Osteoblast (primary cell): ENCODE measurements around the gene VAMP5. TPM values are rescaled to one million over a fixed set of nuclear protein-coding genes. Genes with fewer than 3 reads are reported as not detected.

Source experiments
- DNase-seq: peaks from one replicate; pipeline ENCODE4 v3.0.0; 2011; ENCODE audit warnings: low spot score, mixed read lengths; ENCODE audit not compliant: insufficient read length; ENCODE audit errors: missing footprints
- H2AFZ ChIP-seq: 2 replicates; pipeline ENCODE4 v1.6.0; 2011; ENCODE audit warnings: mild to moderate bottlenecking, low read length
- H3K27ac ChIP-seq: 2 replicates; pipeline ENCODE4 v1.5.1; 2011; ENCODE audit warnings: mild to moderate bottlenecking, low read depth, low read length, moderate library complexity
- H3K27me3 ChIP-seq: 2 replicates; pipeline ENCODE4 v1.6.0; 2012; ENCODE audit warnings: mild to moderate bottlenecking, control low read depth, inconsistent platforms, low read length, moderate library complexity; ENCODE audit not compliant: insufficient read depth
- H3K36me3 ChIP-seq: 2 replicates; pipeline ENCODE4 v1.5.1; 2011; ENCODE audit warnings: mild to moderate bottlenecking, low read length, control low read depth, moderate library complexity; ENCODE audit not compliant: insufficient read depth
- H3K4me1 ChIP-seq: 2 replicates; pipeline ENCODE4 v1.5.1; 2011; ENCODE audit warnings: mild to moderate bottlenecking, low read length, control low read depth, moderate library complexity; ENCODE audit not compliant: insufficient read depth
- H3K4me2 ChIP-seq: 2 replicates; pipeline ENCODE4 v1.6.0; 2011; ENCODE audit warnings: mild to moderate bottlenecking, low read length; ENCODE audit not compliant: insufficient read depth
- H3K4me3 ChIP-seq: fragments of 200-600 bp; sonication (generic); 3 replicates; pipeline ENCODE4 v1.5.1; 2012; ENCODE audit warnings: mild to moderate bottlenecking, low read length, inconsistent platforms; ENCODE audit not compliant: insufficient read depth
- H3K79me2 ChIP-seq: 2 replicates; pipeline ENCODE4 v1.6.0; 2012; ENCODE audit warnings: mild to moderate bottlenecking, low read length, control low read depth, inconsistent platforms; ENCODE audit not compliant: insufficient read depth
- H3K9me3 ChIP-seq: 2 replicates; pipeline ENCODE4 v1.5.1; 2011; ENCODE audit warnings: low read depth, low read length, control low read depth
- H4K20me1 ChIP-seq: 2 replicates; pipeline ENCODE4 v1.6.0; 2012; ENCODE audit warnings: mild to moderate bottlenecking, low read length, control low read depth; ENCODE audit not compliant: insufficient read depth
- total RNA-seq: library from RNA; depleted of rRNA; stranded (reverse); fragments of >200 nt; gene quantifications from 2 replicates; pipeline ENCODE4 v1.2.3, GENCODE V29; 2012
- TF ChIP-seq, protein P1 (sequence below): IDR thresholded peaks from 2 replicates; pipeline ENCODE4 v1.5.1; 2011; ENCODE audit warnings: mild to moderate bottlenecking, low read depth, low read length, moderate library complexity; ENCODE audit errors: extremely low read depth

VAMP5 gene
- total RNA-seq, 1 donor: 27.1 TPM

DNA sequence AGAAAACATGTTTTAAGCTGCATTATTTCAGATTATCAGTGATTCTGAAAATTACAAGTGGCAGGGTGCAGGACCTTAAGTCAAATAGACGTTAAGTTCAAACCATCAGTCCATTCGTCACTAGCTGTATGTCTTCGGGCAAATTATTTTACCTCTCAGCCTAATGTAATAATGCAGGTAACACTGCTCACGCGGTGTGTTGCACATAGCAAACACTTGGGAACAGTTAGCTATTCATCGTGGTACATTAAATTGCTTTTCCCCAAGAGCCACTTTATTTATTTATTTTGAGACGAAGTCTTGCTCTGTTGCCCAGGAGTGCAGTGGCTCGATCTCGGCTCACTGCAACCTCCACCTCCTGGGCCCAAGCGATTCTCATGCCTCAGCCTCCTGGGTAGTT is 35.1 kb upstream of the VAMP5 start:
- Histone ChIP-seq H2AFZ (no peak overlapping the region), H3K4me1 (peaks cover 18% of the 10 kb centered on the region), H3K4me3 (no peak overlapping the region), H3K27ac (peak overlapping the region; percentile 50), H3K9me3 (no peaks in the 10 kb centered on the region), H3K27me3 (no peaks in the 10 kb centered on the region), H3K79me2 (no peaks in the 10 kb centered on the region), H4K20me1 (no peaks in the 10 kb centered on the region), H3K4me2 (no peak overlapping the region), H3K36me3 (peaks cover 55% of the 10 kb centered on the region)
- no peak for DNase-seq
- TF ChIP-seq, protein P1, sequence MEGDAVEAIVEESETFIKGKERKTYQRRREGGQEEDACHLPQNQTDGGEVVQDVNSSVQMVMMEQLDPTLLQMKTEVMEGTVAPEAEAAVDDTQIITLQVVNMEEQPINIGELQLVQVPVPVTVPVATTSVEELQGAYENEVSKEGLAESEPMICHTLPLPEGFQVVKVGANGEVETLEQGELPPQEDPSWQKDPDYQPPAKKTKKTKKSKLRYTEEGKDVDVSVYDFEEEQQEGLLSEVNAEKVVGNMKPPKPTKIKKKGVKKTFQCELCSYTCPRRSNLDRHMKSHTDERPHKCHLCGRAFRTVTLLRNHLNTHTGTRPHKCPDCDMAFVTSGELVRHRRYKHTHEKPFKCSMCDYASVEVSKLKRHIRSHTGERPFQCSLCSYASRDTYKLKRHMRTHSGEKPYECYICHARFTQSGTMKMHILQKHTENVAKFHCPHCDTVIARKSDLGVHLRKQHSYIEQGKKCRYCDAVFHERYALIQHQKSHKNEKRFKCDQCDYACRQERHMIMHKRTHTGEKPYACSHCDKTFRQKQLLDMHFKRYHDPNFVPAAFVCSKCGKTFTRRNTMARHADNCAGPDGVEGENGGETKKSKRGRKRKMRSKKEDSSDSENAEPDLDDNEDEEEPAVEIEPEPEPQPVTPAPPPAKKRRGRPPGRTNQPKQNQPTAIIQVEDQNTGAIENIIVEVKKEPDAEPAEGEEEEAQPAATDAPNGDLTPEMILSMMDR: no peak

DNA sequence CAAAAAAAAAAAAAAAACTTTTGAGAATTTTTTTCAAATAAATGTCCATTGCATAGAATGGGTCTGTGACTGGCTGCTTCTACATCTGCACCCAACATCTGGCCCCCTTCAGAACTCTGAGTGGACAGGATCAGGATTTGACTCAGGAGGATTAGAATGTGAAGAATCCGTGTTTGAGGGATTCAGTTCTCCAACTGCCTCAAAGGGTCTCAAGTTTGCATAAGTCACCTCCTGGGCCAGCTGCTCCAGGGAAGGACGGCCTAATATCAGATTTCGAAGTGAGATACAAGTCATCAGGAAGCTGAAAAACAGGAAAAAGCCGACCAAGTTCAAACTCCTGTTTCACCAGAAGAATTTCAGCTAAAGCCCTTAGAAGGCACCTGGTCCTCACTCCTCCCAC is 34.4 kb upstream of the VAMP5 start:
- Histone ChIP-seq H3K4me2 (peak overlapping the region; percentile 5), H3K9me3 (no peaks in the 10 kb centered on the region), H4K20me1 (no peaks in the 10 kb centered on the region), H3K27ac (peak overlapping the region; percentile 50), H3K27me3 (no peaks in the 10 kb centered on the region), H3K4me3 (no peak overlapping the region), H3K4me1 (peaks cover 18% of the 10 kb centered on the region), H3K36me3 (peaks cover 55% of the 10 kb centered on the region), H3K79me2 (no peaks in the 10 kb centered on the region), H2AFZ (no peak overlapping the region)
- TF ChIP-seq, protein P1: no peak
- peak; percentile 87 for DNase-seq

DNA sequence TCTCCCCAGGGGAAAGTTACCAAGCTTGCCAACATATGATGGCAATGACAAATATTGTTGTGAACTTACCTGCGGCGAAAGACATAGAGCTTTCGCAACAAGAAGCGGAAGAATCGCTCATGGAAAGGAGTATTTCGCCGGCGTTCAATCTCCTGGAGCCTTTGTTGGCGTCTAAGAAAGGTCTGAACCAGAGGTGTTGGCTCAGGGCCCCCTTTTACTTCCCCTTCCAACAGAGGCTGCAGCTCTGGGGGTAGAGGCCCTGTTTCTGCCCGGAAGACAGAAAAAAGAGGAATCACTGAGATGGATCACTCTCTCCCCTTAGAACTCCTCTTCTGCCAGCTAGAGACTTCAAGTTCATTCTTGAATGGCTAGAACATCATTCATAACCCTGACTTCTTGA is 33.7 kb upstream of the VAMP5 start:
- Histone ChIP-seq H3K9me3 (no peaks in the 10 kb centered on the region), H3K4me1 (peaks cover 18% of the 10 kb centered on the region), H3K27ac (peak overlapping the region; percentile 50), H2AFZ (no peak overlapping the region), H3K4me3 (no peak overlapping the region), H4K20me1 (no peaks in the 10 kb centered on the region), H3K27me3 (no peaks in the 10 kb centered on the region), H3K36me3 (peaks cover 55% of the 10 kb centered on the region), H3K79me2 (peaks cover 2% of the 10 kb centered on the region), H3K4me2 (peak overlapping the region; percentile 5)
- TF ChIP-seq, protein P1: no peak
- no peak for DNase-seq

- H3K4me3 ChIP-seq: no peak overlapping the region
- H3K27me3 ChIP-seq: no peaks in the 10 kb centered on the region
- H3K27ac ChIP-seq: no peak overlapping the region
- H4K20me1 ChIP-seq: no peaks in the 10 kb centered on the region
- peaks cover 18% of the 10 kb centered on the region for H3K4me1 ChIP-seq
- H3K4me2 ChIP-seq: no peak overlapping the region
- peak; percentile 86 for DNase-seq
- H2AFZ ChIP-seq: no peak overlapping the region
- TF ChIP-seq, protein P1: peak; percentile 95
- H3K79me2 ChIP-seq: peaks cover 14% of the 10 kb centered on the region
- H3K9me3 ChIP-seq: no peaks in the 10 kb centered on the region
- H3K36me3 ChIP-seq: peaks cover 58% of the 10 kb centered on the region
These were observed 32.2 kb upstream of the VAMP5 start for GRCh38 chr2:85551698-85552678.
